HG03025 (cell line): Measurements from ENCODE around the gene KRT71.

Experiments used
- ATAC-seq: cut with Tn5 transposase; IDR thresholded peaks from one replicate; pipeline ENCODE4 v1.9.1; 2021; ENCODE audit warnings: mild to moderate bottlenecking, moderate library complexity; ENCODE audit not compliant: unreplicated experiment, low FRiP score

The KRT71 gene

DNA sequence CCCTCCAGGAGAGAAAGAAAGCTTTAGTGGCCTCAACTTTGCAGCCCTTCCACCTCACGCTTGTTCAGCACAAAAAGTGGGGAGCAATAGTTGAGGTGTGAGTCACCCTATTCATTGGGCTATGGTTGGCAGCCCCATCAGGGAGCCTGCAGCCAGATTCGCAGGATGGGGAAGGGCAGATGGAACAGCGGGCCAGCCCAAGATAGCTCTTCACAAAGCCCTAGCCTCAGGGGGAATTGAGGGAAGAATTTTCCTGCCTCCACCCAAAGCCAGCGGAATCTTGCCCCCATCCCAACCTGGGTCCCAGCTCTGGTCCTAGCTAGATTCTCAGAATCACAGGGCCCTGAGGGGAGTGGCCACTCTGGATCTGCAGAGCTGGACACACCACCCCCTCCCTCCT is 29.1 kb downstream of the KRT71 start:
- ATAC-seq = no peak

GRCh38 chr12:52522346-52523011 is 30.5 kb downstream of the KRT71 start:
- ATAC-seq = no peak

- ATAC-seq = no peak
These were observed 31.2 kb downstream of the KRT71 start for GRCh38 chr12:52521568-52522266.

GRCh38 chr12:52521175-52521567 is 31.8 kb downstream of the KRT71 start:
- ATAC-seq = no peak

- no peak for ATAC-seq
These were observed 32.9 kb downstream of the KRT71 start, which contains the start of gene KRT5 for GRCh38 chr12:52519826-52520662. Gene KRT5, minus strand, starts transcription at chr12:52520394. Its CDS starts 98 bp downstream, at chr12:52520296.

- no peak for ATAC-seq
These were observed 33.6 kb downstream of the KRT71 start for GRCh38 chr12:52519387-52519703.

GRCh38 chr12:52518574-52519386 is 34.2 kb downstream of the KRT71 start:
- ATAC-seq = no peak

GRCh38 chr12:52517888-52518287 is 35.1 kb downstream of the KRT71 start:
- no peak for ATAC-seq

DNA sequence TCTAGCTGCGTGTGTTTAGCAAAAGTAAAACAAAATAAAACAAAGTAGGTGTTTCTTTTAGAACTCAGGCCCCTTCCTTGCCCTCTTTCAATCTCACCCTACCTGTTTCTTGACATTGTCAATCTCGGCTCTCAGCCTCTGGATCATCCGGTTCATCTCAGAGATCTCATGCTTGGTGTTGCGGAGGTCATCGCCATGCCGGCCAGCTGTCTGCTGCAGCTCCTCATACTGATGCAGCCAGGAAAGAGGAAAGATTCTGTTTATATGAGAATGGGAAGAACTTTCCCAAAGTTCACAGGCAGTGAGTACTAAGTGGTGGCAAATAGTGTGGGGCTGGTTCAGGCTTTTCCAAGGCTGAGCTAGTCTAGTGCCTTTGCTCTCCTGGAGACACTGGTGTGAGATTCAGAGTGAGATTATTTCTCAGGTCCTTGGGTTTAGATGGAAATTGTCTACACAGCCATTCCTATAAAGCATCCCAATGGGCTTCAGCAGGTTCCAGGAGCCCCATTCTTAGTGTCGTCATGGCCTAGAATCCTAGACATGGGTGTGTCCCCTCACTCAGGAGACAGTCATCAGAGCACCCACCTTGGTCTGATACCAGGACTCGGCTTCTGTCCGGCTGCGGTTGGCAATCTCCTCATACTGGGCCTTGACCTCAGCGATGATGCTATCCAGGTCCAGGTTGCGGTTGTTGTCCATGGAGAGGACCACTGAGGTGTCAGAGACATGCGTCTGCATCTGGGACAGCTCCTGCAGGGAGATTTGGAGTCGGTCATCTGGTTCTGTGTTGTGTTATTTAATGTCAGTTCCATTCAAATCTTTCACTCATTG is 35.7 kb downstream of the KRT71 start:
- ATAC-seq = no peak

DNA sequence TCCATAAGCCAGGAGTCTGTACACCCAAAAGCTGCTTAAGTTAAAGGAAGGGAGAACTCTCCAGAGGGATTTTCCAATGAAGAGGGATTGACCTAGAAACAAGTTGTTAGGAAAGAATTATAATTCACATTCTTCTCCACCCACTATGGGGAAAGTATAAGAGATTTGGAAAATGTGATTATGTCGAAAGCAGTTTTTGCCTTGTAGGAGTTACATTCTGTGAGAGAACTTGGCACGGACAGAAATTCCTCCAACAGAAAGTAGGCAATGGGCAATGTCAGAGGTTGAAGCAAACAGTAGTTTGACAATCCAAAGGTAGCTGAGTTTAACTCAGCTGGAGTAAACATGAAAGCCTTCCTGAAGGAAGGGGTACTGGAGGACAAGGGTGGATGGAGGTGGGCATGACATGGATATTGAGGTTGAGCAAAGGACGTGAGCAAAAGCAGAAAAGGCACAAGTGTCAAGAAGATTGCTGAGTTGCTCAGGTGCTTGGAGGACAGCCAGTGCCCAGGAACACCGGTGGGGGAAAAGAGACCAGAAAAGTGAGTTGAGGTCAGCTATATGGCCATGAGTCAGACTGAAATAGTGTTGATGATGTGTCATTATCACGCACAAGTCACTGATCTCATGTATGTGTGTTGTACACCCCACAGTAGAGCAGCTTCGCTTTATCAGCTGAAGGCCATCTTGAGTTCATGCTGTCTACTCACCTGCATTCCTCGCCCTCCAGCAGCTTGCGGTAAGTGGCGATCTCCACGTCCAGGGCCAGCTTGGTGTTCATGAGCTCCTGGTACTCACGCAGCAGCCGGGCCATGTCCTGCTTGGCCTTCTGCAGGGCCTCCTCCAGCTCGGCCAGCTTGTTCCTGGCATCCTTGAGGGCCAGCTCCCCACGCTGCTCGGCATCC is 36.8 kb downstream of the KRT71 start:
- no peak for ATAC-seq

GRCh38 chr12:52515319-52515646 is 37.7 kb downstream of the KRT71 start:
- ATAC-seq = no peak

DNA sequence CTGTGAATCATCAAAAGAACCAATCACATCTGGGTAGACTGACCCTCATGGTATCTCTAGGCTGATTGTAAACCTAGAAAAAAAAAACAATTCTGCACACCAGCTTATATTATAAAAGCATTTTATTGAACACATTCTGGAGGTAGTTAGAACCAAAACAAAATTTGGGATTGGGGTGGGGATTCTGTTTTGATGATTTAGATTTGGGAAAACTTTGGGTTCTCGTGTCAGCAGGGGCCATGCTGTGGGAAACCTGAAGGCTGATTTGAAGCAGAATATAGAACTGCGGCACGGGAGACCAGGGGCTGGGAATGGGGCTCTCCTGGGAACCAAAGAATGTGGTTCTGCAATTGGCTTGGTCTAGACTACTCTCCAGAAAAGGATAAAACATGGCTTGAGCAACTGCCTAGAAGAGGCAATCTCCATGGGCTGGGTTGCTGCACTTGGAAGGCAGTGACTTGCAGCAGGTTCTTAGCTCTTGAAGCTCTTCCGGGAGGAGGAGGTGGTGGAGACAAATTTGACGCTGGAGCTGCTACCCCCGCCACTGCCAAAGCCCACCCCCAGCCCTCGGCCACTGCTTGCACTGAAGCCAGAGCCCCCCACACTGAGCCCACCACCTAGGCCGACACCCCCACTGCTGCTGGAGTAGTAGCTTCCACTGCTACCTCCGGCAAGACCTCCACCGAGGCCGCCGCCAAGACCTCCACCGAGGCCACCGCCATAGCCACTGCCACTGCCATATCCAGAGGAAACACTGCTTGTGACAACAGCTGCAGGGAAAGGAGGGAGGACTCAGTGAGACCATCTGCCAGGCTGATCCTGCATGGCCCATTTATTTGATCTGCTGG is 38.2 kb downstream of the KRT71 start:
- no peak for ATAC-seq

DNA sequence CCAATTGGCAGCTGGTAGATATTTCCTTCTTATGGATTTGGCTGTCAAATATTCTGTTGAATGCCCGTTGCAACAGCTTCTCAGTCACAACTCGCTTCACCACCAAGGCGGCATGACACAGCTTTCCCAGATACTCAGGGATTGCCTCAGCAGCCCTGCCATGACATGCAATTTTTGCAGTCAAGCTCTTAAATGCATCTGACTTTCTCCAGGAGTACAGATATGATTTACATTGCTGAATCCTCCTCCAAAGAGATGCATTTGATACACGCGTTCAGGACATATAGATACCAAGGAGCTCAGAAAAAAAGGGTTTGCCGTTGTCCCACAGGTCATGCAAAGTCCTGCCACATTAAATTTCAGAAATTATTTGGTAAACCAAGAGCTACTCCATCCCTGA is 39.2 kb downstream of the KRT71 start:
- no peak for ATAC-seq

GRCh38 chr12:52508211-52508610 is 44.7 kb downstream of the KRT71 start:
- ATAC-seq = no peak

DNA sequence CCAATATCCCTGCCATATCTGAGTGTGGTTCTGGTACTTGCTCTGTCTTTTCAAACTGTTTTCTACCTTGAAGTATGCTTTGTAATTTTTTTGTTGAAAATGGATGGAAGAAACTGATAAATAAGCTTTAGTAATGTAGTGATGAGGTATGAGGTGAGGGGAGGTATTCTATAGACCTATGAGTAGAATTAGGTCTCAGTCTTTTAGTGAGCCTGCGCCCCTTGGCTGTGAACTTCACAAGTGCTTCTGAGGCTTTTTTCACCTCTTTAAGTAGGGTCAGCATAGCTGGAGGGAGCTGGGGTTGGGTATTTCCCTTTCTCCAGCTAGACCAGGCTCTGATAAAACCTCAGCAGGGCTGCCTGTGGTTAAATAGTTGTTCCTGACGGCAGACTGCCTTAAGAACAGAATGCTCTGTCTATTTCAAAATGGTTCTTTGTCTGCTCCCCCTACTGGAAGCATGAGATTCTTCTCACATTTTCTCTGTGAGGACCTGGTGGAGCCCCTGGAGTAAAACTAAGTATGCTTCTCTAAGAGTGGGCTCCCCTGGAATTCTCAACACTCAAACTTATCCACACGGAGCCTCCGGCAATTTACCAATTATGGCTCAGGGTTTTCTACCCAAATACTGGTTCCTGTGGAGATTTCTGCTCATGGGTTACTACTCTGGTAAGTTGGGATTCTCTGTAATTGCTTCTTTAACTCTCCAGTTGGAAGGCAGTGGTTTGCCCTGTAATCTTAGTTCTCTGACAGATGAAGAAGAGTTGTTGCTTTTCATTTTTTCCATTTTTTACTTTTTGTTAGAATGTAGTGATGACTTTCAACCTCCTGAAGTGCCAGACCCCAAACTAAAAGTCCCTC is 45.9 kb downstream of the KRT71 start:
- no peak for ATAC-seq

GRCh38 chr12:52502877-52503276 is 50.1 kb downstream of the KRT71 start:
- no peak for ATAC-seq

GRCh38 chr12:52501490-52501889 is 51.5 kb downstream of the KRT71 start:
- ATAC-seq = no peak
